WTC11 (cell line): ENCODE results near the gene ANKRD17.
"Not testable (repeated sequence)": the region's sequence is repeated elsewhere in the genome, so short reads cannot be mapped to it uniquely, and the experiment has no call there.

Source experiments
- FOXK1 ChIP-seq: sonication (generic); formaldehyde crosslinking; IDR thresholded peaks from 2 replicates; pipeline ENCODE4 v1.8.0; 2022; ENCODE audit warnings: mild to moderate bottlenecking, moderate library complexity, missing genetic modification reagents
- SP1 ChIP-seq: sonication (generic); formaldehyde crosslinking; conservative IDR thresholded peaks from 2 replicates; pipeline ENCODE4 v1.8.1; 2022; ENCODE audit warnings: missing genetic modification reagents
- TF ChIP-seq, protein P1 (sequence below): sonication (generic); formaldehyde crosslinking; IDR thresholded peaks from 2 replicates; pipeline ENCODE4 v1.8.1; 2023; ENCODE audit warnings: mild to moderate bottlenecking, missing genetic modification reagents
- TF ChIP-seq, protein P2 (sequence below): sonication (generic); formaldehyde crosslinking; IDR thresholded peaks from 2 replicates; pipeline ENCODE4 v1.8.1; 2023; ENCODE audit warnings: mild to moderate bottlenecking, missing genetic modification reagents, moderate library complexity

DNA sequence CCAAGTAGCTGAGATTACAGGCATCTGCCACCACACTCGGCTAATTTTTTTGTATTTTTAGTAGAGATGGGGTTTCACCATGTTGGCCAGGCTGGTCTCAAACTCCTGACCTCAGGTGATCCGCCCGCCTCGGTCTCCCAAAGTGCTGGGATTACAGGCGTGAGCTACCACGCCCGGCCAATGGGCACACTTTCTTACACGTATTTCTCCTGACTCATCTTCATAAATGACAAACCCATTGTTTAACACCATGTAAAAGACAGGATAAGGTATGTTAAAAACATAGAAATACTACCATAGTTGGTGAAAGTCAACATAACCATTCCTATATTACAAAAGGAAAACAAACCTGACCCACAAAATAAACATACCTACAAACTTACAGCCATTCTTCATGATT is 2.8 kb downstream of the ANKRD17 start:
- not testable (repeated sequence) for TF ChIP-seq FOXK1, SP1 (CRISPR knock-in tag)
- TF ChIP-seq, protein P1, sequence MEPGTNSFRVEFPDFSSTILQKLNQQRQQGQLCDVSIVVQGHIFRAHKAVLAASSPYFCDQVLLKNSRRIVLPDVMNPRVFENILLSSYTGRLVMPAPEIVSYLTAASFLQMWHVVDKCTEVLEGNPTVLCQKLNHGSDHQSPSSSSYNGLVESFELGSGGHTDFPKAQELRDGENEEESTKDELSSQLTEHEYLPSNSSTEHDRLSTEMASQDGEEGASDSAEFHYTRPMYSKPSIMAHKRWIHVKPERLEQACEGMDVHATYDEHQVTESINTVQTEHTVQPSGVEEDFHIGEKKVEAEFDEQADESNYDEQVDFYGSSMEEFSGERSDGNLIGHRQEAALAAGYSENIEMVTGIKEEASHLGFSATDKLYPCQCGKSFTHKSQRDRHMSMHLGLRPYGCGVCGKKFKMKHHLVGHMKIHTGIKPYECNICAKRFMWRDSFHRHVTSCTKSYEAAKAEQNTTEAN (CRISPR knock-in tag) = not testable (repeated sequence)
- TF ChIP-seq, protein P2, sequence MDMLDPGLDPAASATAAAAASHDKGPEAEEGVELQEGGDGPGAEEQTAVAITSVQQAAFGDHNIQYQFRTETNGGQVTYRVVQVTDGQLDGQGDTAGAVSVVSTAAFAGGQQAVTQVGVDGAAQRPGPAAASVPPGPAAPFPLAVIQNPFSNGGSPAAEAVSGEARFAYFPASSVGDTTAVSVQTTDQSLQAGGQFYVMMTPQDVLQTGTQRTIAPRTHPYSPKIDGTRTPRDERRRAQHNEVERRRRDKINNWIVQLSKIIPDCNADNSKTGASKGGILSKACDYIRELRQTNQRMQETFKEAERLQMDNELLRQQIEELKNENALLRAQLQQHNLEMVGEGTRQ = not testable (repeated sequence)
